Measurements from ENCODE around the gene WDR11. TPM values are rescaled to one million over a fixed set of nuclear protein-coding genes. Genes with fewer than 3 reads are reported as not detected.
"Not testable (repeated sequence)": the region's sequence is repeated elsewhere in the genome, so short reads cannot be mapped to it uniquely, and the experiment has no call there.

The WDR11 gene
- polyA plus RNA-seq, 4 donors: 17.6 to 56.7 (median 26.6) TPM

DNA sequence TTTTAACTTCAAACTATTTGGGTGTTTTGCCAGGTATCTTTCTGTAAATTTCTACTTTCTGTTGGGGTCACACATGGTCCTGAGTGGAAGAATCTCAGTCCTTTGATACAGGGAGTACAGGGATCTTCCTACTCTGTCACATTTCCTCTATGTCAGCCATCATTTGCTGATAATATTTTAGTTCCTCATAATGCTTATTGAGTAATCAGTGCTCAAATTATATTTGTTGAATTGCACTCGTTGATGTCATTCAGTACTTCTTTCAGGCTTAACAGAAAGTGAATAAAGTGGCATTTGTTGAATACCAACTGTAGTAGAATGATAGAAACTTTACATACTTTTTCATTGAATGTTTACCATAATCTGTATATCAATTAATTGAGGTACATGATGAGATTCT is 31.9 kb downstream of the WDR11 start:
- H3K4me3 ChIP-seq (ENCODE audit: low read depth in 1 of 3, low read length in 3 of 3): no peak overlapping the region
- 71 to 78% (median 72%) methylated on average over 1 of the region's 1 CpG for WGBS, 3 donors
- H3K27ac ChIP-seq (ENCODE audit: low read depth in 1 of 3, low read length in 2 of 3): no peak overlapping the region
- H3K9me3 ChIP-seq (ENCODE audit: control insufficient read depth in 2 of 2, insufficient read depth in 1 of 2, low read depth in 1 of 2, low read length in 1 of 2): no peaks in the 10 kb centered on the region
- DNase-seq (no peak), FAIRE-seq (no peak)
- H3K36me3 ChIP-seq (ENCODE audit: control insufficient read depth in 3 of 3, insufficient read depth in 2 of 3, low read depth in 1 of 3, low read length in 3 of 3): peaks cover 2 to 11% (median 7%) of the 10 kb centered on the region in 3 donors
- H3K4me1 ChIP-seq (ENCODE audit: control insufficient read depth in 3 of 3, insufficient read depth in 2 of 3, low read depth in 1 of 3, low read length in 2 of 3): no peaks in the 10 kb centered on the region
- H3K27me3 ChIP-seq (ENCODE audit: control insufficient read depth in 3 of 3, insufficient read depth in 3 of 3, low read length in 3 of 3): no peaks in the 10 kb centered on the region

DNA sequence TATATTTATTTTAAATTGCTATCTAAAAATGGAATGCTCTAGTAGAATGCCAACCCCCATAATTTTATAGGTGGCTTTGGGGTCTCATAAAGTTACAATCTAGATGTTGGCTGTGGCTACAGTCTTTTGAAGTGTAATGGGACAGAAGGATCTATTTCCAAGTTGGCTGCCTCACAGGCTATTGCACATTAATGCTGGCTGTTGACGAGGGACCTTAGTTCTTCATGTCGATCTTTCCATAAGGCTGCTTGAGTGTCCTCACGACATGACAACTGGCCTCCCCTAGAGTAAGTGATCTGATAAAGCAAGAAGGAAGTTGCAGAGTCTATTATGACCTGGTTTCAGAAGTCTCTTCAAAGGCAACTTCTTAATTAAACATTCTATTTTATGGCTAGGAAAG is 36.3 kb downstream of the WDR11 start:
- no peaks in the 10 kb centered on the region for H3K9me3 ChIP-seq (ENCODE audit: control insufficient read depth in 2 of 2, insufficient read depth in 1 of 2, low read depth in 1 of 2, low read length in 1 of 2)
- H3K27me3 ChIP-seq (ENCODE audit: control insufficient read depth in 3 of 3, insufficient read depth in 3 of 3, low read length in 3 of 3): no peaks in the 10 kb centered on the region
- DNase-seq: no peak
- no peak for FAIRE-seq
- H3K4me3 ChIP-seq (ENCODE audit: low read depth in 1 of 3, low read length in 3 of 3): no peak overlapping the region
- peaks cover 5 to 19% (median 17%) of the 10 kb centered on the region in 3 donors for H3K36me3 ChIP-seq (ENCODE audit: control insufficient read depth in 3 of 3, insufficient read depth in 2 of 3, low read depth in 1 of 3, low read length in 3 of 3)
- no peak overlapping the region for H3K27ac ChIP-seq (ENCODE audit: low read depth in 1 of 3, low read length in 2 of 3)
- H3K4me1 ChIP-seq (ENCODE audit: control insufficient read depth in 3 of 3, insufficient read depth in 2 of 3, low read depth in 1 of 3, low read length in 2 of 3): no peaks in the 10 kb centered on the region
- 89 to 91% (median 90%) methylated on average over 3 of the region's 3 CpGs for WGBS, 3 donors

DNA sequence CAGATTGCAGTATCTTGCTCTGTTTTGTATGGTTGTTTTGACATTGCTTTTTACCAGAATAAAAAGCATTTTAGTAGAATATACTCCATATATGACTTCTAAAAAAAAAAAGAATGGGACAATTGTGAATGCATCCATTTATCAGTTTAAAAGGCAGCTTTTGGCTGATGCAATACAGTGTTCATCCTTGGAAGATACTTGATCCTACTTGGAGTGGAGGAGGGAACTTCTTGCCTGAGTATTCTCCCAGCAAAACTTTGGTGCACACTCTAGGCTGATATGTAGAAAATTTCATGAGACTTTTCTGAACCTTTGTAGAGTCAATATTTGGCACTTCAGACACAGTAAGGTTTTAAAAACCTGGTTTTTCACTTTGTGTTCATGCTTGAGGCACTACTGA is 40.2 kb downstream of the WDR11 start:
- Histone ChIP-seq H3K36me3 (ENCODE audit: control insufficient read depth in 3 of 3, insufficient read depth in 2 of 3, low read depth in 1 of 3, low read length in 3 of 3) (peaks cover 2 to 20% (median 14%) of the 10 kb centered on the region in 3 donors), H3K27me3 (ENCODE audit: control insufficient read depth in 3 of 3, insufficient read depth in 3 of 3, low read length in 3 of 3) (no peaks in the 10 kb centered on the region), H3K4me3 (ENCODE audit: low read depth in 1 of 3, low read length in 3 of 3) (no peak overlapping the region), H3K4me1 (ENCODE audit: control insufficient read depth in 3 of 3, insufficient read depth in 2 of 3, low read depth in 1 of 3, low read length in 2 of 3) (no peaks in the 10 kb centered on the region), H3K27ac (ENCODE audit: low read depth in 1 of 3, low read length in 2 of 3) (no peak overlapping the region), H3K9me3 (ENCODE audit: control insufficient read depth in 2 of 2, insufficient read depth in 1 of 2, low read depth in 1 of 2, low read length in 1 of 2) (no peaks in the 10 kb centered on the region)
- DNase-seq: no peak
- no peak for FAIRE-seq

DNA sequence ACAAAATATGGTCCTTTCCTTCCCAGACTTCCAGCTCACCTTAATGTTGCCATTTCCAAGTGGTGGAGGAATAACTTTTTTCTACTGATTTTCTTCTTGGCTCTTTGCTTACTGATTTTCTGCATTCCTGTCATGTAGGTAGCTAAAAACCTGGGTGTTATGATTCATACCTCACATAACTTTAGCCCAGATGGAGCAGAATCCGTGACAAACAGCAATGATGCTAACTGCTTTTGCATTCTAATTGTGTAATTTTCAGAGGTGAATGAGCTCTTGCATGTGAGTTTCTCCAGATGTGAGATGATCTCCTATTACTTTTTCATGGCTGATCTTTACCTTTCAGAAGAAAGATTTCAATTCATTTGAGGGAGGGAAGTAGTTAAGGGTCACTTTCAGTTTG is 43.4 kb downstream of the WDR11 start:
- Histone ChIP-seq H3K27ac (ENCODE audit: low read depth in 1 of 3, low read length in 2 of 3) (no peak overlapping the region), H3K36me3 (ENCODE audit: control insufficient read depth in 3 of 3, insufficient read depth in 2 of 3, low read depth in 1 of 3, low read length in 3 of 3) (peaks cover 2 to 12% (median 10%) of the 10 kb centered on the region in 3 donors), H3K9me3 (ENCODE audit: control insufficient read depth in 2 of 2, insufficient read depth in 1 of 2, low read depth in 1 of 2, low read length in 1 of 2) (no peaks in the 10 kb centered on the region), H3K4me3 (ENCODE audit: low read depth in 1 of 3, low read length in 3 of 3) (no peak overlapping the region), H3K4me1 (ENCODE audit: control insufficient read depth in 3 of 3, insufficient read depth in 2 of 3, low read depth in 1 of 3, low read length in 2 of 3) (no peaks in the 10 kb centered on the region), H3K27me3 (ENCODE audit: control insufficient read depth in 3 of 3, insufficient read depth in 3 of 3, low read length in 3 of 3) (no peaks in the 10 kb centered on the region)
- 92 to 94% (median 92%) methylated on average over 1 of the region's 1 CpG for WGBS, 3 donors
- no peak for FAIRE-seq
- no peak for DNase-seq

DNA sequence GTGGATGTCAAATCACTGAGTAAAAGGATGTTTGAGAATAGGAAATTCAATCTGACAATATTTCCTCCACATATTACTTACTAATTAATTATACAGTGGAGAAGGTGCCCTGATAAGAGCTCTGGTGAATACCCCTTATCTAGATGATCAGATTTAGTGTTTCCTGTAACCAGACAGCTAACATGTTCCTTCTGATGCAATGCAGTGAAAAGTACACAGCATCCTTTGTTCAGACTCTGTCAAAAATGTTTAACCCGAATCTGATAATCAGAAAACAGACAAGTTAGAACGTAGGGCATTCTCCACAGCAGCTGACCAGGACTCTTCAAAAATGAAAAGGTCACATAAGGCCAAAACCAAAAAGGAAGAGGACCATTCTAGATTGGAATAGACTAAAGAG is 46.2 kb downstream of the WDR11 start:
- no peaks in the 10 kb centered on the region for H3K27me3 ChIP-seq (ENCODE audit: control insufficient read depth in 3 of 3, insufficient read depth in 3 of 3, low read length in 3 of 3)
- H3K36me3 ChIP-seq (ENCODE audit: control insufficient read depth in 3 of 3, insufficient read depth in 2 of 3, low read depth in 1 of 3, low read length in 3 of 3): peaks cover 9 to 14% (median 14%) of the 10 kb centered on the region in 3 donors
- no peaks in the 10 kb centered on the region for H3K9me3 ChIP-seq (ENCODE audit: control insufficient read depth in 2 of 2, insufficient read depth in 1 of 2, low read depth in 1 of 2, low read length in 1 of 2)
- no peak for DNase-seq
- no peak overlapping the region for H3K27ac ChIP-seq (ENCODE audit: low read depth in 1 of 3, low read length in 2 of 3)
- FAIRE-seq: no peak
- 64 to 75% (median 73%) methylated on average over 2 of the region's 2 CpGs for WGBS, 3 donors
- H3K4me3 ChIP-seq (ENCODE audit: low read depth in 1 of 3, low read length in 3 of 3): no peak overlapping the region
- H3K4me1 ChIP-seq (ENCODE audit: control insufficient read depth in 3 of 3, insufficient read depth in 2 of 3, low read depth in 1 of 3, low read length in 2 of 3): no peaks in the 10 kb centered on the region

DNA sequence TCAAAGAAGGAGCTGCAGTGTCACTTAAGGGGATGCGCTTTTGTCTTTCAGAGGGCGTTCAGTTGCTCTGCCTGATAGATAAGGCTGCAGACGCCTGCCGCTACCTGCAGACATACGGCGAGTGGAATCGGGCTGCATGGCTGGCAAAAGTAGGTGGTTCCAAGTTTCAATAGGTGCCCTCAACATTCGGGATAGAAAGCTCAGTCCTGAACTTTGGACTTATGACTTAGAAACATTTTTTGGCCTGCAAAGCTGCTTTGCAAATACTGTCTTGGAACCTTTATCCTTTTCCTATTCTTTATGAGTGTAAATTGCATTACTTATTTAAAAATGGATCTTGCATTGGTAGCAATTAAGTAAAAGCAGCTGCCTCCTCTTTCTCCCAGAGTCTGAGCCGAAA is 54.1 kb downstream of the WDR11 start:
- DNase-seq (no peak), FAIRE-seq (no peak)
- no peaks in the 10 kb centered on the region for H3K27me3 ChIP-seq (ENCODE audit: control insufficient read depth in 3 of 3, insufficient read depth in 3 of 3, low read length in 3 of 3)
- H3K4me1 ChIP-seq (ENCODE audit: control insufficient read depth in 3 of 3, insufficient read depth in 2 of 3, low read depth in 1 of 3, low read length in 2 of 3): no peaks in the 10 kb centered on the region
- 88 to 92% (median 88%) methylated on average over 9 of the region's 9 CpGs for WGBS, 3 donors
- H3K36me3 ChIP-seq (ENCODE audit: control insufficient read depth in 3 of 3, insufficient read depth in 2 of 3, low read depth in 1 of 3, low read length in 3 of 3): peaks cover 29 to 50% (median 42%) of the 10 kb centered on the region in 3 donors
- H3K27ac ChIP-seq (ENCODE audit: low read depth in 1 of 3, low read length in 2 of 3): no peak overlapping the region
- no peak overlapping the region for H3K4me3 ChIP-seq (ENCODE audit: low read depth in 1 of 3, low read length in 3 of 3)
- peaks cover 0 to 7% of the 10 kb centered on the region in 2 donors for H3K9me3 ChIP-seq (ENCODE audit: control insufficient read depth in 2 of 2, insufficient read depth in 1 of 2, low read depth in 1 of 2, low read length in 1 of 2)

DNA sequence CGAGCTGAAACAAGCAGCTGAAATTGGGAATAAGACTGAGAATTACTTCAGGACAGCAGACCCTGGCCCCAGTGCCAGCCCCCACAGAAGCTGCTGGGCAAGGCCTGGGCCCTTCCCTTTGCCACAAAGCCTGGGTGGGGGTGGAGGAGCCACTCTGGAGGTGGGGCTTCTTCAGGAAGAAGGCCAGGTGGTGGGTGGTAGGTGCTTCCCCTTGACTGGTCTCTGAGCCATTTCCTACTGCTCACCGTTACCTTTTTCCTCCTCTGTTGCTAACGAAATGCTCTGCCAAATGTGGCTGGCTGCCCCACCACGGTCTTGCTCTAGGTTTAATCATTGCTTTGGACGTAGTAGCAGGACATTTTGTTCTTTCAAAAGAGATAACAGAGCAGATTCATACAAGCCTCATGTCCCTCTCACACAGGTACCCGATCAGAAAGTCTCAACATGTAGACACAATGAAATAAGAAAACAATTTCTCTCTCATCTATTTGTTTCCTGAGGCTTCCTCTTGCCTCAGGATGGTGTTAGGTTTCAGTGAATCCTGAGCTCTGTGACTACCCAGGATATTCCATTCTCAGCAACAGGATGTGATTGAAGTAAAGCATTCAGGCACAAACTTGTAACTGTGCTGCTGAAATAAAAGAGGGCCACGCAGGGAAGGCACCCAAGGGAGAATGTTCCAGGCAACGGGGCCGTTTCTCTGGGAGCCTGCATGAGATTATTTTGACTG is 66.5 kb downstream of the WDR11 start:
- Histone ChIP-seq H3K9me3 (ENCODE audit: control insufficient read depth in 2 of 2, insufficient read depth in 1 of 2, low read depth in 1 of 2, low read length in 1 of 2) (peaks cover 0 to 16% of the 10 kb centered on the region in 2 donors), H3K4me1 (ENCODE audit: control insufficient read depth in 3 of 3, insufficient read depth in 2 of 3, low read depth in 1 of 3, low read length in 2 of 3) (no peaks in the 10 kb centered on the region), H3K27ac (ENCODE audit: low read depth in 1 of 3, low read length in 2 of 3) (no peak overlapping the region), H3K36me3 (ENCODE audit: control insufficient read depth in 3 of 3, insufficient read depth in 2 of 3, low read depth in 1 of 3, low read length in 3 of 3) (no peaks in the 10 kb centered on the region), H3K27me3 (ENCODE audit: control insufficient read depth in 3 of 3, insufficient read depth in 3 of 3, low read length in 3 of 3) (no peaks in the 10 kb centered on the region), H3K4me3 (ENCODE audit: low read depth in 1 of 3, low read length in 3 of 3) (no peak overlapping the region)
- WGBS, 3 donors: 66 to 82% (median 79%) methylated on average over 9 of the region's 9 CpGs
- FAIRE-seq (no peak), DNase-seq (no peak)

DNA sequence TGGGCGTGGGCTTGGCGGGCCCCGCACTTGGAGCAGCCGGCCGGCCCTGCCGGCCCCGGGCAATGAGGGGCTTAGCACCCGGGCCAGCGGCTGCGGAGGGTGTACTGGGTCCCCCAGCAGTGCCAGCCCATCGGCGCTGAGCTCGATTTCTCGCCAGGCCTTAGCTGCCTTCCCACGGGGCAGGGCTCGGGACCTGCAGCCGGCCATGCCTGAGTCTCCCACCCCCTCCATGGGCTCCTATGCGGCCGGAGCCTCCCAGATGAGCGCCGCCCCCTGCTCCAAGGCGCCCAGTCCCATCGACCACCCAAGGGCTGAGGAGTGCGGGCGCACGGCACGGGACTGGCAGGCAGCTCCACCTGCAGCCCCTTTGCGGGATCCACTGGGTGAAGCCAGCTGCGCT is 72.7 kb downstream of the WDR11 start:
- not testable (repeated sequence) for FAIRE-seq; H3K9me3 ChIP-seq (ENCODE audit: control insufficient read depth in 2 of 2, insufficient read depth in 1 of 2, low read depth in 1 of 2, low read length in 1 of 2); H3K27ac ChIP-seq (ENCODE audit: low read depth in 1 of 3, low read length in 2 of 3); H3K27me3 ChIP-seq (ENCODE audit: control insufficient read depth in 3 of 3, insufficient read depth in 3 of 3, low read length in 3 of 3); H3K4me1 ChIP-seq (ENCODE audit: control insufficient read depth in 3 of 3, insufficient read depth in 2 of 3, low read depth in 1 of 3, low read length in 2 of 3); H3K4me3 ChIP-seq (ENCODE audit: low read depth in 1 of 3, low read length in 3 of 3); H3K36me3 ChIP-seq (ENCODE audit: control insufficient read depth in 3 of 3, insufficient read depth in 2 of 3, low read depth in 1 of 3, low read length in 3 of 3); DNase-seq
- 92 to 98% (median 92%) methylated on average over 19 to 29 of the region's 29 CpGs for WGBS, 3 donors

DNA sequence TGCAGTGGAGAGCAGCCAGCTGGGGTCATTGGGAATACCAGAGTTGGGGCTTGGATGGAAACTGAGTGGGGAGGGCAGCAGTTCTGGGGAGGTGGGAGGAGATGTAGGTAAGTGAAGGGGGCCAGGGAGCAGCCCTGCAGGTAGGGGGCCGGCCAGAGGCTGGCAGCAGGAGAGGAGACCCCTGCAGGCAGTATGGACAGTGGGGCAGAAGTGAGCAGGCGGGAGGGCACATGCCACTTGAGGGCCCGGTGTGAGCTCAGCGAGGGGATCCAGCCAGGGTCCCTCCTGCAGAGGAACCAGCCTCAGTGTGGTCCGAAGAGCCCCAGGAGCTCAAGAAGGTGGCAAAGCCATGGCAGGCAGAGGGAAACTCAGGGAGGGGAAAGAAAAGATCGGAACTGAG is 75.4 kb downstream of the WDR11 start:
- H3K36me3 ChIP-seq (ENCODE audit: control insufficient read depth in 3 of 3, insufficient read depth in 2 of 3, low read depth in 1 of 3, low read length in 3 of 3): no peaks in the 10 kb centered on the region
- H3K4me1 ChIP-seq (ENCODE audit: control insufficient read depth in 3 of 3, insufficient read depth in 2 of 3, low read depth in 1 of 3, low read length in 2 of 3): no peaks in the 10 kb centered on the region
- H3K27me3 ChIP-seq (ENCODE audit: control insufficient read depth in 3 of 3, insufficient read depth in 3 of 3, low read length in 3 of 3): peaks cover 0 to 4% (median 0%) of the 10 kb centered on the region in 3 donors
- no peak overlapping the region for H3K27ac ChIP-seq (ENCODE audit: low read depth in 1 of 3, low read length in 2 of 3)
- WGBS, 3 donors: 78 to 86% (median 81%) methylated on average over 6 of the region's 6 CpGs
- no peak overlapping the region for H3K4me3 ChIP-seq (ENCODE audit: low read depth in 1 of 3, low read length in 3 of 3)
- no peaks in the 10 kb centered on the region for H3K9me3 ChIP-seq (ENCODE audit: control insufficient read depth in 2 of 2, insufficient read depth in 1 of 2, low read depth in 1 of 2, low read length in 1 of 2)
- DNase-seq (no peak), FAIRE-seq (no peak)

All from small intestine (tissue), 7 donors.